ENCODE measurements around the gene SLC2A14.
"Not testable (repeated sequence)": the region's sequence is repeated elsewhere in the genome, so short reads cannot be mapped to it uniquely, and the experiment has no call there.

GRCh38 chr12:7829737-7830136 is 43.0 kb downstream of the SLC2A14 start:
- TF ChIP-seq CTCF, POLR2A (IDR thresholded peaks at IDR 0.05): not testable (repeated sequence)

Measured in adrenal gland (tissue), 5 donors.